ENCODE results near the gene AKR1B1. TPM values are rescaled to one million over a fixed set of nuclear protein-coding genes. Genes with fewer than 3 reads are reported as not detected.

The AKR1B1 gene
- total RNA-seq, 1 experiment from 2014 or later = 139 TPM

DNA sequence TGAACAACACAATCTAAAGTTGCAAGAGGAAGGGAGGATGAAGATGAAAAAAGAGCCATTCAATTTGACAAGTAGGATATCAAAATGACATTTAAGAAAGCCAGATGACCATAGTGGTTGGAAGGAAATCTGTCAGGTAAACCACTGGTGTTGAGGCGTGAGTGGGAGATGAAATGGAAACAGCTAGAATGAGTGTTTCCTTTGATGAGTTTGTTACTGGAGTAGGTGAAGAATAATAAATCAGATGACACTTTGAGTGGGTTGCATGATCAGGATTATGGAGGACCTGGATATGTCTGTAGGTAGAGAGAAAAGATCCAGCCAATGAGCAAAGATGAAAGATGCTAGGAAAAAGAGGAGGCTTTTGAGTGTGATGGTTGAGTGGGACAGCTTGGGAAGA, 33.1 kb downstream of the AKR1B1 start:
- no peak for DNase-seq
- Mint-ChIP-seq H3K36me3 (ENCODE audit: insufficient read depth, unreplicated experiment) (no peaks in the 10 kb centered on the region), H3K27ac (ENCODE audit: unreplicated experiment) (no peak overlapping the region), H3K9me3 (ENCODE audit: low read depth, unreplicated experiment) (no peaks in the 10 kb centered on the region), H3K4me1 (ENCODE audit: low read depth, unreplicated experiment) (peaks cover 12% of the 10 kb centered on the region), H3K27me3 (ENCODE audit: unreplicated experiment) (no peaks in the 10 kb centered on the region), H3K4me3 (ENCODE audit: low read depth, unreplicated experiment) (no peak overlapping the region)
- no TSS peak for BruUV-seq (replicated peaks)
- TF ChIP-seq, protein P1, sequence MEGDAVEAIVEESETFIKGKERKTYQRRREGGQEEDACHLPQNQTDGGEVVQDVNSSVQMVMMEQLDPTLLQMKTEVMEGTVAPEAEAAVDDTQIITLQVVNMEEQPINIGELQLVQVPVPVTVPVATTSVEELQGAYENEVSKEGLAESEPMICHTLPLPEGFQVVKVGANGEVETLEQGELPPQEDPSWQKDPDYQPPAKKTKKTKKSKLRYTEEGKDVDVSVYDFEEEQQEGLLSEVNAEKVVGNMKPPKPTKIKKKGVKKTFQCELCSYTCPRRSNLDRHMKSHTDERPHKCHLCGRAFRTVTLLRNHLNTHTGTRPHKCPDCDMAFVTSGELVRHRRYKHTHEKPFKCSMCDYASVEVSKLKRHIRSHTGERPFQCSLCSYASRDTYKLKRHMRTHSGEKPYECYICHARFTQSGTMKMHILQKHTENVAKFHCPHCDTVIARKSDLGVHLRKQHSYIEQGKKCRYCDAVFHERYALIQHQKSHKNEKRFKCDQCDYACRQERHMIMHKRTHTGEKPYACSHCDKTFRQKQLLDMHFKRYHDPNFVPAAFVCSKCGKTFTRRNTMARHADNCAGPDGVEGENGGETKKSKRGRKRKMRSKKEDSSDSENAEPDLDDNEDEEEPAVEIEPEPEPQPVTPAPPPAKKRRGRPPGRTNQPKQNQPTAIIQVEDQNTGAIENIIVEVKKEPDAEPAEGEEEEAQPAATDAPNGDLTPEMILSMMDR (IDR thresholded peaks at IDR 0.05; ENCODE audit: unreplicated experiment) = no peak
- CTCF ChIA-PET = no interaction called here
- intact Hi-C loops (cut with micrococcal nuclease; ENCODE audit: unreplicated experiment) = loop anchor here (10.0 kb wide), 2 partner anchors 111 to 411 kb away; partner anchors contain the start of gene SLC35B4

DNA sequence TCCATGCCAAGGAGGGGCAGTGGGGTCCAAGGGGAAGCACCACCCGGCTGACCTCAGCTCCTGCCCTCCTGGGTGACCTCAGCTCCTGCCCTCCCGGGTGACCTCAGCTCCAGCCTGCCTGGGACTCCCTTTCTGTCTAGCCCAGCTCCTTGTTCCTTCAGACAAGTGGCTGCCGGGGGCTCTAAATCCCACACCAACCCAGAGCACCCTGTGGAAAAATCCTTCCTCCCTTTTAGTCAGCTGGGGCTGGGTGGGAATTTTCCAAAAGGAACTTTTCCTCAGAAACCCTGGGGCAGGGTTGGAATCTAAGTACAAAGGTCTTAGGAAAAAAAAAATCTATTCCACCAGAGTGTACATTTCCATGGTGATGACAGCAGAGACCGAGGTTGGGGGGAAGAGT, 36.3 kb downstream of the AKR1B1 start:
- H3K36me3 Mint-ChIP-seq (ENCODE audit: insufficient read depth, unreplicated experiment) = no peaks in the 10 kb centered on the region
- H3K9me3 Mint-ChIP-seq (ENCODE audit: low read depth, unreplicated experiment) = no peaks in the 10 kb centered on the region
- CTCF ChIA-PET = interaction anchor here (0.6 kb wide), 1 partner anchor 68 kb away, joined by 12 read pairs; no protein-coding TSS in a partner anchor
- DNase-seq = no peak
- BruUV-seq (replicated peaks) = no TSS peak
- no peak overlapping the region for H3K4me3 Mint-ChIP-seq (ENCODE audit: low read depth, unreplicated experiment)
- no peaks in the 10 kb centered on the region for H3K27me3 Mint-ChIP-seq (ENCODE audit: unreplicated experiment)
- H3K27ac Mint-ChIP-seq (ENCODE audit: unreplicated experiment) = no peak overlapping the region
- TF ChIP-seq, protein P1 (IDR thresholded peaks at IDR 0.05; ENCODE audit: unreplicated experiment) = no peak
- intact Hi-C loops (cut with micrococcal nuclease; ENCODE audit: unreplicated experiment) = loop anchor here (5.0 to 10.0 kb wide), 3 partner anchors 108 to 570 kb away; partner anchors contain the start of gene SLC35B4
- H3K4me1 Mint-ChIP-seq (ENCODE audit: low read depth, unreplicated experiment) = peaks cover 34% of the 10 kb centered on the region

DNA sequence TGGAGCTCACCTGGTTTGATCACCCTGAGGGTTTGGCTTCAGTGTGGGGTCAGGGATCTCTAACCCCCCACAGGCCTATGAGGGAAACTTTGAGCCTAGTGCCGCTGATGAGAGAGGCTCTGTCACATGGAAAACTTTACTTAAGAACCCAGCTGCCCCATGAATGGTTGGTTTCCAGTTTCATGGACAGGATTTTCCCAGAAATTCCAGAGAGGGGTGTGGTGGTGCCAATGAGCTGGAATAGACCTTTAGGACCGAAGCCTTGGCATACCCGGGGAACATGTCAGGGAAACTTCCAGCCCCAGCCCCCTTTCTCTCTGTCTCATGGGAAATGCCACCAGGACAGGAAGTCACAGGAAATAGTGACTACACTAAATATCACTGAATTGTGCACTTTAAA, 36.9 kb downstream of the AKR1B1 start:
- Mint-ChIP-seq H3K36me3 (ENCODE audit: insufficient read depth, unreplicated experiment) (no peaks in the 10 kb centered on the region), H3K27ac (ENCODE audit: unreplicated experiment) (no peak overlapping the region), H3K4me3 (ENCODE audit: low read depth, unreplicated experiment) (no peak overlapping the region), H3K9me3 (ENCODE audit: low read depth, unreplicated experiment) (no peaks in the 10 kb centered on the region), H3K27me3 (ENCODE audit: unreplicated experiment) (no peaks in the 10 kb centered on the region), H3K4me1 (ENCODE audit: low read depth, unreplicated experiment) (peaks cover 34% of the 10 kb centered on the region)
- no peak for DNase-seq
- intact Hi-C loops (cut with micrococcal nuclease; ENCODE audit: unreplicated experiment) = loop anchor here (5.0 to 10.0 kb wide), 3 partner anchors 107 to 570 kb away; partner anchors contain the start of gene SLC35B4
- TF ChIP-seq, protein P1 (IDR thresholded peaks at IDR 0.05; ENCODE audit: unreplicated experiment) = no peak
- no TSS peak for BruUV-seq (replicated peaks)
- CTCF ChIA-PET = no interaction called here

DNA sequence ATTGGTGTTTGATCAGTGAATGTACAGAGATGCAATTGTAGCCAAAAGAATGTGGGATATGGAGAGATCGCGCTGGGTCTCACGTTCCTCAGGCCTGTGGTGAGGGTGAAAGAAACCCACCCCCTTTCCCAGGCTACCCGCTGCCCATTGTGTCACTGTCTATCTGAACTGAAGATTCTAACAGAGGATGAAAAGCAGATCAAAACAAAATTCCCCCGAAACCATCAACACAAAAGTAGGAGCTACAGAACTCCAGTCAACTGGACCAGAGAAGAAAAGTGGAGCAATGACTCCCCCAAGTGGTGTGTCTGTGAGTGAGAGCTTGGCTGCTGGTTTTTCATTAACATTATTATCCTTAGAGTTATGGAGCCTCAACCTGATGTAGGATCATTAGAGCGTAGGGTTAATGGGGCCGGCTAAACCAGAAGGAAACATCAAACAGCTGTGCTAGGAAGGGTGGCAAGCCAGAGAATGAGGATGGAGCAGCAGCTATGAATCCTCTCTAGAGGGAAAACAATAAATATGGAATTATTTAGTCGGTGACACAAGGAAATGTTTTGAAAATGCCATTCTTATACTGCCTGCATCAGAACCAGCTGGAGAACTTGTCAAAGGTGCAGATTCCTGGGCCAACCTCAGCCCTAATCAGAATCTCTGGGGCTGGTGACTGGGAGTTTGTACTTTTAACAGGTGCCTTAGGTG, 38.3 kb downstream of the AKR1B1 start:
- CTCF ChIA-PET = interaction anchor here (0.6 to 1.7 kb wide), 16 partner anchors 12 to 1250 kb away, joined by 3 to 25 read pairs (median 4); partner anchors contain the start of gene SLC35B4
- Mint-ChIP-seq H3K4me1 (ENCODE audit: low read depth, unreplicated experiment) (peaks cover 34% of the 10 kb centered on the region), H3K9me3 (ENCODE audit: low read depth, unreplicated experiment) (no peaks in the 10 kb centered on the region), H3K27me3 (ENCODE audit: unreplicated experiment) (no peaks in the 10 kb centered on the region), H3K4me3 (ENCODE audit: low read depth, unreplicated experiment) (peak overlapping the region; percentile 29), H3K27ac (ENCODE audit: unreplicated experiment) (peak overlapping the region; percentile 2), H3K36me3 (ENCODE audit: insufficient read depth, unreplicated experiment) (no peaks in the 10 kb centered on the region)
- BruUV-seq (replicated peaks) = no TSS peak
- peak; percentile 77 for DNase-seq
- TF ChIP-seq, protein P1 (IDR thresholded peaks at IDR 0.05; ENCODE audit: unreplicated experiment) = peak; percentile 58
- intact Hi-C loops (cut with micrococcal nuclease; ENCODE audit: unreplicated experiment) = loop anchor here (1.0 to 10.0 kb wide), 5 partner anchors 52 to 568 kb away; partner anchors contain the start of gene SLC35B4

Measured in Calu3 (cell line).